Mucosa of descending colon (tissue), 3 donors: ENCODE data around the gene MREG. TPM values are rescaled to one million over a fixed set of nuclear protein-coding genes. Genes with fewer than 3 reads are reported as not detected.

Experiments
- ATAC-seq: fragments of 200-7000 bp; cut with Tn5 transposase; one replicate; pipeline ENCODE4 v1.9.1; 2020; ENCODE audit warnings: mild to moderate bottlenecking, moderate library complexity
- DNase-seq, 3 donors: peaks; one replicate each; pipeline ENCODE4 v3.0.0-alpha.2; 2020
- H3K36me3 ChIP-seq: fragments of 200-600 bp; one replicate; pipeline ENCODE4 v1.8.0; 2021; ENCODE audit warnings: low read depth, mild to moderate bottlenecking
- H3K4me1 ChIP-seq: fragments of 200-600 bp; one replicate; pipeline ENCODE4 v1.8.0; 2021; ENCODE audit warnings: low read depth, mild to moderate bottlenecking
- H3K4me3 ChIP-seq: fragments of 200-600 bp; one replicate; pipeline ENCODE4 v1.8.0; 2021; ENCODE audit warnings: mild to moderate bottlenecking
- H3K9me3 ChIP-seq: fragments of 200-600 bp; one replicate; pipeline ENCODE4 v1.8.0; 2021; ENCODE audit warnings: mild to moderate bottlenecking
- CTCF ChIP-seq: fragments of 200-600 bp; IDR thresholded peaks from one replicate; pipeline ENCODE4 v1.8.0; 2022; ENCODE audit warnings: antibody characterized with exemption, mild to moderate bottlenecking
- intact Hi-C, 2 donors: fragments of 100-400 bp; cut with DNase I in 1 of 2; cut with micrococcal nuclease in 1 of 2; formaldehyde crosslinking; loops; one replicate each; pipeline versions ENCODE4 v1.11.0 to v1.11.1; 2022; cut with DNase I, micrococcal nuclease
- total RNA-seq, 3 donors: library from RNA; stranded (reverse); fragmentation: NEBNext Ultra II Directional in 2 of 3; extraction: Animal tissue kit (Norgen Biotek cat#: 25700) in 2 of 3; gene quantifications; one replicate each; pipeline versions ENCODE4 v1.2.1 to v1.2.4, GENCODE V29; 2021 to 2023
- donor health status: DM: no; HTN: no; CAD: no; lungs with moderate emphysema.
- donor health status: DM: no; HTN: no; CAD: no.
- donor health status: DM: no; HTN: yes; CAD: no.

The MREG gene
- total RNA-seq, 3 donors from 2014 or later, result 5.7 to 10.9 (median 8.5) TPM

DNA sequence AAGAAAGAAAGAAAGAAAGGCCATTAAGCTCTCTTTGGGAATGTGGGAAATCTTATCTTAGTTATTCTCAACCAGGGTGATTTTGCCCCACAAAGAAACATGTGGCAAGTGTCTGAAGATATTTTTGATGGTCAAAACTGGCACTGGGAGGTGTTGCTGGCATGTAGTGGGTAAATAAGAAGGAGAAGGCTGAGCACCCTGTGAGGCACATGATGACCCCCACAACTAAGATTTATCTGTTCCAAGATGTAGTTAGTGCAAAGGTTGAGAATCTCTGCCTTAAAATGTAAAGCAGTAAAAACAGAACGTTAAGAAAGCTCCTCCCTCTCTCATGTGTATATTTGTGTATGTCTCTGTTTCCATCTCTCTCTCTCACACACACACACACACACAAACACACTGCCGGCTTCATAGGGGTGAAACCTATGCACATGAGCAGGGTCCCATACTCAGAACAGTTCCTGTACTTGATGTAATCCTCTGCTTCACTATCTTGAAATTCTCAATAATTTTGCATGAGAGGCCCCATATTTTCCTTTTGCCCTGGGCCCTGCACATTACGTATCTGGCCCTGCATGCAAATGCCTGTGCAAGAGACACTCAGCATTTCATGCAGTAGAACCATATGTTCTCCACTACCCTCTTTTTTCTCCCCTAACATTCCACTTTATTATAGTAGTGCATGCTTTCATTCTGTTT is 94.3 kb downstream of the MREG start:
- H3K9me3 ChIP-seq, result no peaks in the 10 kb centered on the region
- no peaks in the 10 kb centered on the region for H3K4me1 ChIP-seq
- H3K4me3 ChIP-seq, result no peak overlapping the region
- ATAC-seq (peak; percentile 31), DNase-seq (no peak)
- no peaks in the 10 kb centered on the region for H3K36me3 ChIP-seq
- intact Hi-C loops, result loop anchor here (5.0 to 10.0 kb wide), 3 partner anchors 297 to 467 kb away; no protein-coding TSS in a partner anchor
- no peak for TF ChIP-seq CTCF

GRCh38 chr2:215917953-215918620 is 95.3 kb downstream of the MREG start:
- H3K4me3 ChIP-seq, result no peak overlapping the region
- peak; percentile 21 for ATAC-seq
- H3K4me1 ChIP-seq, result no peaks in the 10 kb centered on the region
- H3K36me3 ChIP-seq, result no peaks in the 10 kb centered on the region
- H3K9me3 ChIP-seq, result no peaks in the 10 kb centered on the region
- TF ChIP-seq CTCF, result no peak
- DNase-seq, result no peak
- intact Hi-C loops, result loop anchor here (5.0 to 10.0 kb wide), 3 partner anchors 296 to 466 kb away; no protein-coding TSS in a partner anchor

- DNase-seq (no peak), ATAC-seq (no peak)
- no peak for TF ChIP-seq CTCF
- intact Hi-C loops, result loop anchor here (5.0 to 10.0 kb wide), 3 partner anchors 293 to 463 kb away; no protein-coding TSS in a partner anchor
- no peaks in the 10 kb centered on the region for H3K36me3 ChIP-seq
- H3K4me1 ChIP-seq, result no peaks in the 10 kb centered on the region
- no peaks in the 10 kb centered on the region for H3K9me3 ChIP-seq
- no peak overlapping the region for H3K4me3 ChIP-seq
Measured at GRCh38 chr2:215915441-215915840, 97.9 kb downstream of the MREG start.

DNA sequence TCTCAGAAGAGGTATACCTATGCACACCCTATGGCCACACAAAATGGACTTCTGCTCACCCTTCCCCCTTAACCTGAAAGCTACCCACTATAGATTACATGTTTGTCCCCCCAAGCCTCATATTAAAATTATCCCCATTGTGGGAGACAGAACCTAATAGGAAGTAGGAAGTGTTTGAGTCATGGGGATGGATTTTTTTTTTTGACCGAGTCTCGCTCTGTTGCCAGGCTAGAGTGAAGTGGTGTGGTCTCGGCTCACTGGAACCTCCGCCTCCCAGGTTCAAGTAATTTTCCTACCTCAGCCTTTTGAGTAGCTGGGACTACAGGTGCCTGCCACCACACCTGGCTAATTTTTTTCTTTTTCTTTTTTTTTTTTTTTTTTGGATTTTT is 98.6 kb downstream of the MREG start:
- ATAC-seq, result no peak
- Histone ChIP-seq H3K9me3 (no peaks in the 10 kb centered on the region), H3K36me3 (no peaks in the 10 kb centered on the region), H3K4me1 (no peaks in the 10 kb centered on the region), H3K4me3 (no peak overlapping the region)
- no peak for TF ChIP-seq CTCF
- no peak for DNase-seq
- intact Hi-C loops, result loop anchor here (5.0 to 10.0 kb wide), 3 partner anchors 292 to 462 kb away; no protein-coding TSS in a partner anchor

DNA sequence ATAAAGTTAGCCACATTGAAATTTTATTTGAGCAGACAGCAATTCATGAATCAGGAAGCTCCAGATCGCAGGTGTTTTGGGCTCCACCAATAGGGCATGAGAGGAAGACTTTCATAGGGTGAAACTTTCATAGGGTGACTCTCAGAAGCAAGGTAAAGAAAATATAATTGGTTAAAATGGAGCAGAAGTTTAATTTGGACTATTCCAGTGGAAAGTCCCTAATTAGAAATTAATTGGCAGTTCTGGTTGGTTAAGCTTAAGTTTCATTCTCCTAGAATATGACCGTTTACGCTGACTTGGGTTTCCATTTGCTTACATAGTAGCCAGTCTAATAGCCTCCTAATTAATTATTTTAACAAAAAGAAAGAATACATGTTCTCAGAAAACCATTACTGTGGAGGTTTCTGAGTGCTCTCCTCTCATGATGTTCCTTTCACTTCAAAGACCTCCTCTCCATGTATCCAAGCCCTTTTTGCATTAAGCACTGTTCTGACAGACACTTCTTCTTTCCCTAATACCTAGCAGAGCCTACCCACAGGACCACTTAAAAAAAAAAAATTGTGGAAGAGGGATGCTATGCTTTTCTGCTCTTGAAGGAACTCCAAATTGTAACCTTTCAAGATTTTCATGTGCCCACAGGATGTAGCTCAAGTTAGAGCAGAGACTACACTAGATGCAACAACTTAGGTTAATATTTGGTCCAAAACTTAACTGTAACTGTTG is 99.1 kb downstream of the MREG start:
- intact Hi-C loops, result loop anchor here in 1 of 2 donors (10.0 kb wide), 1 partner anchor 459 kb away; no protein-coding TSS in a partner anchor
- no peak overlapping the region for H3K4me3 ChIP-seq
- no peaks in the 10 kb centered on the region for H3K36me3 ChIP-seq
- ATAC-seq (no peak), DNase-seq (no peak)
- no peaks in the 10 kb centered on the region for H3K4me1 ChIP-seq
- no peak for TF ChIP-seq CTCF
- H3K9me3 ChIP-seq, result no peaks in the 10 kb centered on the region
